Natural killer cell (primary cell): ENCODE results near the gene CAND2. TPM values are rescaled to one million over a fixed set of nuclear protein-coding genes. Genes with fewer than 3 reads are reported as not detected.

Source experiments
- ATAC-seq, 3 donors: fragments of 150-1000 bp in 2 of 3; fragments of 200-7000 bp in 1 of 3; cut with Tn5 transposase; 1 replicate in 1 of 3; 2 replicates in 2 of 3; pipeline ENCODE4 v1.10.0; 2021; ENCODE audit warnings: mild to moderate bottlenecking in 2 of 3, moderate library complexity in 2 of 3
- DNase-seq, 2 donors: peaks; one replicate each; pipeline versions ENCODE4 v3.0.0 to v3.0.0-alpha.2; 2013 to 2021; ENCODE audit warnings: mixed read lengths in 1 of 2
- H3K27ac ChIP-seq: one replicate; pipeline ENCODE4 v1.5.1; 2013; ENCODE audit warnings: mild to moderate bottlenecking, low read length
- H3K27me3 ChIP-seq: one replicate; pipeline ENCODE4 v1.6.1; 2013; ENCODE audit warnings: low read length; ENCODE audit not compliant: control insufficient read depth, insufficient read depth
- H3K36me3 ChIP-seq: one replicate; pipeline ENCODE4 v1.6.1; 2013; ENCODE audit warnings: low read length; ENCODE audit not compliant: control insufficient read depth, insufficient read depth
- H3K4me1 ChIP-seq: one replicate; pipeline ENCODE4 v1.6.1; 2013; ENCODE audit warnings: low read length; ENCODE audit not compliant: control insufficient read depth, insufficient read depth
- H3K4me3 ChIP-seq: one replicate; pipeline ENCODE4 v1.5.1; 2013; ENCODE audit warnings: low read length
- H3K9me3 ChIP-seq: one replicate; pipeline ENCODE4 v1.6.1; 2013; ENCODE audit warnings: low read length; ENCODE audit not compliant: control insufficient read depth, insufficient read depth
- H3K27ac Mint-ChIP-seq, 2 donors: one replicate each; pipeline ENCODE4 v1.8.0; 2022; ENCODE audit warnings: mild to moderate bottlenecking in 2 of 2, mixed read lengths in 2 of 2, moderate library complexity in 1 of 2
- H3K27me3 Mint-ChIP-seq, 2 donors: one replicate each; pipeline ENCODE4 v1.8.0; 2022; ENCODE audit warnings: low read depth in 2 of 2, mixed read lengths in 2 of 2
- H3K36me3 Mint-ChIP-seq: one replicate; pipeline ENCODE4 v1.8.0; 2022; ENCODE audit warnings: mixed read lengths
- H3K4me1 Mint-ChIP-seq, 2 donors: one replicate each; pipeline ENCODE4 v1.8.0; 2022; ENCODE audit warnings: mixed read lengths in 2 of 2
- H3K4me3 Mint-ChIP-seq: one replicate; pipeline ENCODE4 v1.8.0; 2022; ENCODE audit warnings: mild to moderate bottlenecking, moderate library complexity, mixed read lengths
- H3K9me3 Mint-ChIP-seq, 2 donors: one replicate each; pipeline ENCODE4 v1.8.0; 2022; ENCODE audit warnings: mixed read lengths in 2 of 2
- CTCF ChIP-seq: fragments of 200-600 bp; IDR thresholded peaks from one replicate; pipeline ENCODE4 v1.8.0; 2022; ENCODE audit warnings: antibody characterized with exemption
- WGBS: methylation state at CpG from one replicate; pipeline ENCODE4 v1.1.7; 2013; ENCODE audit warnings: missing lambda C conversion rate; ENCODE audit not compliant: insufficient coverage; 5-methylcytosine and 5-hydroxymethylcytosine counted together
- intact Hi-C: fragments of 100-400 bp; cut with micrococcal nuclease; formaldehyde crosslinking; loops from one replicate; pipeline ENCODE4 v1.14.2; 2022
- total RNA-seq, 4 donors: library from RNA; stranded (reverse); fragments of 120-200 nt in 1 of 4; gene quantifications; one replicate each; pipeline versions ENCODE4 v1.2.3 to v1.2.4, GENCODE V29; 2013 to 2022

Gene CAND2
- total RNA-seq, 3 donors from 2014 or later (not counting 1 experiment from before 2014, with no cell fraction given) = 0.52 to 1.3 (median 1.2) TPM

GRCh38 chr3:12815719-12816118 lies 19.2 kb downstream of the CAND2 start:
- ATAC-seq = no peak
- Mint-ChIP-seq H3K4me1 (peaks cover 0 to under 1% of the 10 kb centered on the region in 2 donors), H3K27ac (no peak overlapping the region), H3K4me3 (no peak overlapping the region), H3K9me3 (no peaks in the 10 kb centered on the region), H3K36me3 (no peaks in the 10 kb centered on the region), H3K27me3 (no peaks in the 10 kb centered on the region)
- no peaks in the 10 kb centered on the region for H3K36me3 ChIP-seq
- peaks cover 2% of the 10 kb centered on the region for H3K4me1 ChIP-seq
- no peak overlapping the region for H3K4me3 ChIP-seq
- H3K27ac ChIP-seq = no peak overlapping the region
- TF ChIP-seq CTCF = no peak
- H3K27me3 ChIP-seq = no peaks in the 10 kb centered on the region
- intact Hi-C loops = no loop called here
- H3K9me3 ChIP-seq = no peaks in the 10 kb centered on the region
- 82% methylated on average over 9 of the region's 9 CpGs for WGBS
- DNase-seq = no peak

- no peak overlapping the region for H3K27ac ChIP-seq
- WGBS = 93% methylated on average over 34 of the region's 34 CpGs
- Mint-ChIP-seq H3K4me3 (no peak overlapping the region), H3K27me3 (no peaks in the 10 kb centered on the region), H3K4me1 (no peaks in the 10 kb centered on the region), H3K27ac (no peak overlapping the region), H3K9me3 (no peaks in the 10 kb centered on the region), H3K36me3 (no peaks in the 10 kb centered on the region)
- intact Hi-C loops = no loop called here
- H3K36me3 ChIP-seq = no peaks in the 10 kb centered on the region
- TF ChIP-seq CTCF = no peak
- DNase-seq (no peak), ATAC-seq (no peak)
- H3K4me1 ChIP-seq = no peaks in the 10 kb centered on the region
- H3K4me3 ChIP-seq = no peak overlapping the region
- no peaks in the 10 kb centered on the region for H3K27me3 ChIP-seq
- H3K9me3 ChIP-seq = no peaks in the 10 kb centered on the region
Measured at GRCh38 chr3:12816521-12817342, 20.3 kb downstream of the CAND2 start.

- no peak for DNase-seq
- ATAC-seq = no peak
- Mint-ChIP-seq H3K27ac (no peak overlapping the region), H3K27me3 (no peaks in the 10 kb centered on the region), H3K9me3 (no peaks in the 10 kb centered on the region), H3K4me1 (no peaks in the 10 kb centered on the region), H3K36me3 (no peaks in the 10 kb centered on the region), H3K4me3 (no peak overlapping the region)
- Histone ChIP-seq H3K27me3 (no peaks in the 10 kb centered on the region), H3K9me3 (no peaks in the 10 kb centered on the region), H3K4me1 (no peaks in the 10 kb centered on the region), H3K4me3 (no peak overlapping the region), H3K36me3 (no peaks in the 10 kb centered on the region), H3K27ac (no peak overlapping the region)
- intact Hi-C loops = no loop called here
- WGBS = 30% methylated on average over 16 of the region's 16 CpGs
- no peak for TF ChIP-seq CTCF
Measured at GRCh38 chr3:12817343-12817710, 20.8 kb downstream of the CAND2 start.

GRCh38 chr3:12818273-12818672 lies 21.8 kb downstream of the CAND2 start:
- Mint-ChIP-seq H3K4me1 (no peaks in the 10 kb centered on the region), H3K27me3 (no peaks in the 10 kb centered on the region), H3K4me3 (no peak overlapping the region), H3K27ac (no peak overlapping the region), H3K9me3 (no peaks in the 10 kb centered on the region), H3K36me3 (no peaks in the 10 kb centered on the region)
- DNase-seq (no peak), ATAC-seq (no peak)
- Histone ChIP-seq H3K4me1 (no peaks in the 10 kb centered on the region), H3K27ac (no peak overlapping the region), H3K27me3 (no peaks in the 10 kb centered on the region), H3K4me3 (no peak overlapping the region), H3K9me3 (no peaks in the 10 kb centered on the region), H3K36me3 (no peaks in the 10 kb centered on the region)
- intact Hi-C loops = no loop called here
- TF ChIP-seq CTCF = no peak
- 94% methylated on average over 8 of the region's 8 CpGs for WGBS
